ENCODE data around the gene TSC22D2. TPM values are rescaled to one million over a fixed set of nuclear protein-coding genes. Genes with fewer than 3 reads are reported as not detected.

TSC22D2 gene
- total RNA-seq, 4 donors from 2014 or later = 19.0 to 35.2 (median 22.2) TPM

DNA sequence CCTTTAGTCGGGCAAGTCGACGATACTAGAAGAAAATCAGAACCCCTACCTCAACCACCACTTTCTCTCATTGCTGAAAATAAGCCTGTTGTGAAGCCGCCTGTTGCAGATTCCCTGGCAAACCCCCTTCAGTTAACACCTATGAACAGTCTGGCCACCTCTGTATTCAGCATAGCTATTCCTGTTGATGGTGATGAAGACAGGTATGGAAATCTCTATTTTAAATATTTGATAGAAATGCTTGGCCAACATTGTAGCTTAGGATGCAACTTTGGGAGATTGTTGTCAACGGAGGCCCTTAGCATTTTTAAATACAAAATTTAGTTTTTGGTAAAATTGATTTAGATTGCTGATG lies 3.0 kb downstream of the TSC22D2 start:
- Histone ChIP-seq H3K27me3 (no peaks in the 10 kb centered on the region), H3K4me1 (peaks cover 0 to 27% (median 4%) of the 10 kb centered on the region in 4 donors), H3K4me3 (peak overlapping the region; percentile 78 to 87 (median 84)), H3K36me3 (no peaks in the 10 kb centered on the region), H3K9me3 (no peaks in the 10 kb centered on the region), H3K27ac (peak overlapping the region in 2 of 4 donors; percentile 99)
- TF ChIP-seq, protein P1, sequence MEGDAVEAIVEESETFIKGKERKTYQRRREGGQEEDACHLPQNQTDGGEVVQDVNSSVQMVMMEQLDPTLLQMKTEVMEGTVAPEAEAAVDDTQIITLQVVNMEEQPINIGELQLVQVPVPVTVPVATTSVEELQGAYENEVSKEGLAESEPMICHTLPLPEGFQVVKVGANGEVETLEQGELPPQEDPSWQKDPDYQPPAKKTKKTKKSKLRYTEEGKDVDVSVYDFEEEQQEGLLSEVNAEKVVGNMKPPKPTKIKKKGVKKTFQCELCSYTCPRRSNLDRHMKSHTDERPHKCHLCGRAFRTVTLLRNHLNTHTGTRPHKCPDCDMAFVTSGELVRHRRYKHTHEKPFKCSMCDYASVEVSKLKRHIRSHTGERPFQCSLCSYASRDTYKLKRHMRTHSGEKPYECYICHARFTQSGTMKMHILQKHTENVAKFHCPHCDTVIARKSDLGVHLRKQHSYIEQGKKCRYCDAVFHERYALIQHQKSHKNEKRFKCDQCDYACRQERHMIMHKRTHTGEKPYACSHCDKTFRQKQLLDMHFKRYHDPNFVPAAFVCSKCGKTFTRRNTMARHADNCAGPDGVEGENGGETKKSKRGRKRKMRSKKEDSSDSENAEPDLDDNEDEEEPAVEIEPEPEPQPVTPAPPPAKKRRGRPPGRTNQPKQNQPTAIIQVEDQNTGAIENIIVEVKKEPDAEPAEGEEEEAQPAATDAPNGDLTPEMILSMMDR (IDR thresholded peaks at IDR 0.05) = no peak
- TF ChIP-seq POLR2A (IDR thresholded peaks at IDR 0.05) = no peak
- DNase-seq = no peak

DNA sequence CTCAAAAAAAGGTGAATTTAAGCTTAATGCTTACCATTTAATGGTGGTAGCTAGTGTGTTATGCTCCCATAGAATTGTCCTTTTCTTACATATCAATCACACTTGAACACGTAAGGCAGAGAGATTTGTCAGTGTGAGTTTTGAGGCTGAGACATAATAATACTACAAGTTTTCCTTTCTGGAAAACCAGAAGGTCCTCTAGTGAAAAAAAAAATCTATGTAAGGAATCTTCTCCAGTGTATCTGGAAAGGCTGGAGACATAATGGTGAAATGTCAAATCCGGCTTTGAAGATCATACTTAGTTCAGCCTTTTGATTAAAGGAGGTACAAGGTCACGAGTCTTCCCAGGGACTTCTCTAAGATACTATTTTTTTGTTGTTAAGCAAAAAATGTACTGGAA lies 3.4 kb downstream of the TSC22D2 start:
- Histone ChIP-seq H3K9me3 (no peaks in the 10 kb centered on the region), H3K4me1 (peaks cover 0 to 31% (median 7%) of the 10 kb centered on the region in 4 donors), H3K36me3 (no peaks in the 10 kb centered on the region), H3K27me3 (no peaks in the 10 kb centered on the region), H3K27ac (no peak overlapping the region), H3K4me3 (peak overlapping the region; percentile 78 to 87 (median 84))
- no peak for DNase-seq
- no peak for TF ChIP-seq POLR2A (IDR thresholded peaks at IDR 0.05)
- TF ChIP-seq, protein P1 (IDR thresholded peaks at IDR 0.05) = no peak

DNA sequence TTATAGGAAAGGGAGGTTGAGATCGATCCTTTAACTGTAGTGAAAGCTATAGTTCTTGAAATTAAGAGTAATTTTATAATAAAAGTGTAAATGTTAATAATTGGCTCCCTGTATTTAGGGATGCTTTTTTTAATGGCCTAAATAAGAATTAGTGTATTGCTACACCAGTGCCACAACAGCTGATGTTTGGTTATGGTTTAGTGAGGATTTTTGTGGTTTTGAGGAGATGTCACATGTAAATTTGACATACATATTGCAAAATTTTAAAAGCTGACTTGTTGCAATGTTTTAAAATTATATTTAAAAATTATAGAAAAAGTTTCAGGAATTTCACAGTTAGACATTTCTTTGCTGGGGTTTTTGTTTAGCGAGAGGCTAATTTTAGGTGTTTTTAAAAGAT lies 3.9 kb downstream of the TSC22D2 start:
- H3K4me3 ChIP-seq = peak overlapping the region; percentile 1 to 87 (median 82)
- no peaks in the 10 kb centered on the region for H3K27me3 ChIP-seq
- TF ChIP-seq, protein P1 (IDR thresholded peaks at IDR 0.05) = no peak
- TF ChIP-seq POLR2A (IDR thresholded peaks at IDR 0.05) = no peak
- no peak for DNase-seq
- H3K36me3 ChIP-seq = no peaks in the 10 kb centered on the region
- peaks cover 0 to 30% (median 7%) of the 10 kb centered on the region in 4 donors for H3K4me1 ChIP-seq
- no peaks in the 10 kb centered on the region for H3K9me3 ChIP-seq
- H3K27ac ChIP-seq = no peak overlapping the region

DNA sequence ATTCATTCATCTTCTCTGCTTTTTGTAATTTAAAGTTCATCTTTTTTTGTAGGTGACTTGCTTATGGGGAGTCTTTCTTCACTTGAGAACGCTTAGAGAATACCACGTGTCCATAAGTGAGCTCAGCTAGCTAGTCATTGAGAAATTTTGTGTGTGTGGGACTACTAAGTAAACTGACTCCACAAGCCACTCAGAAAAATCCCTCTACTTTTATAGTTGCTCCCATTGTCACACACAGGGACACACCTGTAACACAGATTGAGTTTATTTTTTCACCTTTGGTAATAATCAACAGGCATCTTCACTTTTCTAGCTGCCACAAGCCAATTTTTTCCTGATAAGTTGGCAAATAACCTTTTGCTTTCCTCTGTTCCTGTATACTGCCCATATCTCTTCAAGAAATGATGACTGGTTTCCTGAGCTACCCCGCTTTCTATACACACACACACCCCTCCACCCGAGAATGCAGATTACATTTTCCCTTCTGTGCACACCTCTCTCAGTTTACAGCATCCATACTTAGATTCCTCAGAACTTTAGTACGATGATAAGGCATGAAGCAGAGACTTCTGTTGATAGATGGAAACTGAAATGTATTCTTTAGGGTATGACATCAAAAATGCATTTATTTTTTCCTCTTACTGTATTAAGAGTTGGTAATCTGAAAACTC lies 4.6 kb downstream of the TSC22D2 start:
- no peaks in the 10 kb centered on the region for H3K36me3 ChIP-seq
- no peaks in the 10 kb centered on the region for H3K27me3 ChIP-seq
- H3K27ac ChIP-seq = no peak overlapping the region
- TF ChIP-seq POLR2A (IDR thresholded peaks at IDR 0.05) = no peak
- TF ChIP-seq, protein P1 (IDR thresholded peaks at IDR 0.05) = no peak
- peak overlapping the region; percentile 1 to 87 (median 82) for H3K4me3 ChIP-seq
- DNase-seq = no peak
- no peaks in the 10 kb centered on the region for H3K9me3 ChIP-seq
- H3K4me1 ChIP-seq = peaks cover 0 to 26% (median 7%) of the 10 kb centered on the region in 4 donors

DNA sequence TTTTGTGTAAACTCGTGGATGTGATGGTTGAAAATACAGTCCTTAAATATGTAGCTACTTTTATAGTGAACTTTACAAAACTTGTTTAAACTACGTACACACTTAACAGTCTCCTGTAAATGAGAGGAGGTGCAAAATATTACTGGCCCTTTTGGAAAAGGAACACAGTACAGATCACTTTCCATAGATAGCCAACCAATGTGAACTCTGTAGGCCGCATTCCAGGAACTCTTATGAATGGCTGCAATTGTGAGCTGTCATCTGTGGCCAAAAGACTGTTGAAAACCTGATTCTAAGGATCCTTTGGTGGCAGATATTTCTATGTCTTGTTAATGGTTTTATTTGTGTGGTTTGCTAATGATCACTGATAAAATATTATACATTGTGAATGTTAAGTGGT lies 6.2 kb downstream of the TSC22D2 start:
- Histone ChIP-seq H3K4me3 (peak overlapping the region in 2 of 4 donors; percentile 20 to 87), H3K27me3 (no peaks in the 10 kb centered on the region), H3K4me1 (peaks cover 0 to 26% (median 7%) of the 10 kb centered on the region in 4 donors), H3K9me3 (no peaks in the 10 kb centered on the region), H3K27ac (no peak overlapping the region), H3K36me3 (no peaks in the 10 kb centered on the region)
- no peak for DNase-seq
- TF ChIP-seq, protein P1 (IDR thresholded peaks at IDR 0.05) = no peak
- no peak for TF ChIP-seq POLR2A (IDR thresholded peaks at IDR 0.05)
